ENCODE measurements around the gene SLC37A1.

- TF ChIP-seq CTCF (conservative IDR thresholded peaks at IDR 0.05) (no peak), ZFX (IDR thresholded peaks at IDR 0.05) (no peak)
Observed at GRCh38 chr21:42503711-42504110, 9.9 kb upstream of the SLC37A1 start.

All from C4-2B (cell line).